Measurements from ENCODE around the gene MDN1. TPM values are rescaled to one million over a fixed set of nuclear protein-coding genes. Genes with fewer than 3 reads are reported as not detected.

MDN1 gene
- total RNA-seq, 1 experiment from 2014 or later, result 53.6 TPM

DNA sequence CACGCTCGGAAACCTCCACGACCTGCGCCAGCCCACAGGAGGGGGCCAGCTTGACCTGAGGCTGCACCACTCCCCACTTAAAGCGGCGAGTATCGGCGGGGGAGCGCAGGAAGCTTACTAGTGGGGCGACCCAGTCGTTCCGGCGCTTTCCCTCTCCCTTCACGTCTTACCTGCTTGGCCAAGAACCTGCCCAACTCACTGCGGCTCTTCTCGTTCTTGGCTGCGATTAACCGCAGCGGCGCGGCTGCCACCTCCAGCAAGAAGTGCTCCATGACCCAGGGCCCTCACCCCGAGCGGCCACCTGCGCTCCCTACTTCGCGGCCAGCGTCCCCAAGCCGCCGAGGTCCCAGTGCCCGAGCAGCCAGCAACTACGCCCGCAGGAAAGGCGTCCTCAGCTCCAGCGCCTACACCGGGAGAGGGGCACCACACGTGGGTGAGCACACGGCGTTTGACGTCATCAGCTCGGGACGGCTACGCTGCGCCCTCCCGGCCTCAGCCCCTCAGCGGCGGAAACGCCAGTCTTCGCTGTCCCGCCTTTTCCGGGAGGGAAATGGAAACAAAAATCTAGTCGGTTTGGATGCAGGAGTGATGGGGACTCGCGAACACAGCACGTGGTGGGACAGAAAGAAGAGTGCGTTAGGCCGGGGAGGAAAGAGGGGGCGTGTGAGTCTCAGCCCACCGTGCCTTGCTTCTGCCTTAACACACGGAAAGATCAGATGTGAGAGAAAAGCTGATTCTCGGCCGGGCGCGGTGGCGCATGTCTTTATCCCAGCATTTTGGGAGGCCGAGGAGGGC lies at the start of gene MDN1 (continued):
- TF ChIP-seq MAX (IDR thresholded peaks at IDR 0.05) (peak; percentile 100), YY1 (IDR thresholded peaks at IDR 0.05; ENCODE audit: extremely low read depth, insufficient replicate concordance, low read depth, low read length) (peak; percentile 72), EZH2phosphoT487 (IDR thresholded peaks at IDR 0.05; ENCODE audit: borderline replicate concordance) (no peak), FOSL1 (IDR thresholded peaks at IDR 0.05; ENCODE audit: low read depth) (no peak), EZH2 (IDR thresholded peaks at IDR 0.05) (no peak), POLR2A (IDR thresholded peaks at IDR 0.05; ENCODE audit: borderline replicate concordance, extremely low read depth, insufficient read depth, insufficient read length) (peak; percentile 81), RAD21 (IDR thresholded peaks at IDR 0.05; ENCODE audit: low read depth) (no peak), ZBTB33 (IDR thresholded peaks at IDR 0.05; ENCODE audit: extremely low read depth, insufficient replicate concordance, low read length) (no peak), SIN3A (IDR thresholded peaks at IDR 0.05; ENCODE audit: low read depth) (peak; percentile 98)

GRCh38 chr6:89866024-89866678 lies 46.6 kb upstream of the MDN1 start:
- ATAC-seq (no peak), DNase-seq (ENCODE audit: low read depth, low spot score) (no peak)
- H3K9me3 ChIP-seq (ENCODE audit: control insufficient read depth in 1 of 2, insufficient read depth in 1 of 2, low read depth in 1 of 2, low read length in 2 of 2), result no peaks in the 10 kb centered on the region; a peak in 1 of 4 replicates
- no peak overlapping the region for H3K4me2 ChIP-seq (ENCODE audit: low read length)
- no peaks in the 10 kb centered on the region for H3K4me1 ChIP-seq (ENCODE audit: control insufficient read depth in 1 of 2, insufficient read depth in 2 of 2, low read length in 2 of 2)
- ChIA-PET POLR2A (no interaction called here), CTCF (no interaction called here), RAD21 (ENCODE audit: low non-redundant PET in 1 of 2, low total read pairs in 2 of 2, uncharacterized antibody in 2 of 2, unreplicated experiment in 2 of 2) (no interaction called here)
- H3K79me2 ChIP-seq (ENCODE audit: insufficient read depth, low read length), result no peaks in the 10 kb centered on the region
- no peak overlapping the region for H3K27ac ChIP-seq (ENCODE audit: low read depth, low read length)
- H3K9me2 ChIP-seq (ENCODE audit: insufficient read depth), result no peaks in the 10 kb centered on the region
- no peak overlapping the region for H3K4me3 ChIP-seq (replicated peaks in 1 of 2; ENCODE audit: low read depth in 1 of 2, low read length in 2 of 2)
- H4K20me1 ChIP-seq (ENCODE audit: insufficient read depth), result no peaks in the 10 kb centered on the region; the same call in 1 of the 2 replicates
- no peak overlapping the region for H2AFZ ChIP-seq (ENCODE audit: low read depth, low read length, poor library complexity, severe bottlenecking)
- peaks cover 27 to 49% of the 10 kb centered on the region in 2 experiments; a peak in 3 of 4 replicates for H3K36me3 ChIP-seq (ENCODE audit: control insufficient read depth in 1 of 2, insufficient read depth in 2 of 2, low read length in 2 of 2)
- no peaks in the 10 kb centered on the region for H3K27me3 ChIP-seq (ENCODE audit: insufficient read depth, low read length)
- no peak overlapping the region for H3K9ac ChIP-seq (ENCODE audit: low read length)
- no TSS peak for BruUV-seq (replicated peaks)
- intact Hi-C loops (cut with micrococcal nuclease), result no loop called here
- TF ChIP-seq ZFX (IDR thresholded peaks at IDR 0.05) (no peak), POLR2A (IDR thresholded peaks at IDR 0.05; ENCODE audit: borderline replicate concordance, extremely low read depth, insufficient read depth, insufficient read length) (no peak), FOSL1 (IDR thresholded peaks at IDR 0.05; ENCODE audit: low read depth) (no peak), EZH2phosphoT487 (IDR thresholded peaks at IDR 0.05; ENCODE audit: borderline replicate concordance) (no peak), TCF7L2 (IDR thresholded peaks at IDR 0.05; ENCODE audit: borderline replicate concordance, extremely low read depth, insufficient read depth, insufficient read length) (no peak), RAD21 (IDR thresholded peaks at IDR 0.05; ENCODE audit: low read depth) (no peak), ZNF274 (IDR thresholded peaks at IDR 0.05; ENCODE audit: low read depth, low read length) (no peak), ZBTB33 (IDR thresholded peaks at IDR 0.05; ENCODE audit: extremely low read depth, insufficient replicate concordance, low read length) (no peak), CBX3 (IDR thresholded peaks at IDR 0.05; ENCODE audit: low read depth) (no peak), ELF1 (IDR thresholded peaks at IDR 0.05; ENCODE audit: borderline replicate concordance, low read depth) (no peak), SIN3A (IDR thresholded peaks at IDR 0.05; ENCODE audit: low read depth) (no peak), SP1 (IDR thresholded peaks at IDR 0.05; ENCODE audit: low read depth) (no peak), CEBPB (IDR thresholded peaks at IDR 0.05; ENCODE audit: low read depth) (no peak)
